A673 (cell line): ENCODE data around the gene PAQR9. TPM values are rescaled to one million over a fixed set of nuclear protein-coding genes. Genes with fewer than 3 reads are reported as not detected.

Experiments used
- Bru-seq: library from RNA; stranded (reverse); fragments of 400-500 nt; gene quantifications from one replicate; lab custom pipeline; 2021; lab: Mats Ljungman, UMichigan
- BruChase-seq, 2 experiments: library from RNA; stranded (reverse); fragments of 400-500 nt; gene quantifications; one replicate each; lab custom pipeline; 2021; lab: Mats Ljungman, UMichigan
- BruUV-seq: library from RNA; stranded (reverse); fragments of 400-500 nt; replicated peaks from 2 replicates; lab custom pipeline; 2021; lab: Mats Ljungman, UMichigan
- CTCF ChIA-PET: fragments of 300-600 bp; sonication (Branson Sonifier 250); formaldehyde crosslinking; loops from one replicate; lab custom pipeline; 2022; ENCODE audit warnings: antibody characterized with exemption; lab: Charles Lee
- POLR2A ChIA-PET: fragments of 300-600 bp; sonication (Branson Sonifier 250); formaldehyde crosslinking; loops from one replicate; lab custom pipeline; 2022; ENCODE audit warnings: antibody characterized with exemption; ENCODE audit not compliant: low non-redundant PET; lab: Charles Lee
- DNase-seq: peaks from one replicate; pipeline ENCODE4 v3.0.0-alpha.2; 2015; ENCODE audit warnings: low spot score
- H3K27ac ChIP-seq: fragments of 200-600 bp; sonication (generic); 2 replicates; pipeline ENCODE4 v1.5.1; 2016; ENCODE audit warnings: mixed run types, low read depth, mild to moderate bottlenecking, mixed read lengths, antibody characterized with exemption, low read length; ENCODE audit not compliant: poor library complexity, severe bottlenecking
- H3K27me3 ChIP-seq: fragments of 200-600 bp; sonication (generic); replicated peaks from 2 replicates; pipeline ENCODE4 v1.6.1; 2017; ENCODE audit warnings: mixed run types, low read depth, mild to moderate bottlenecking, mixed read lengths, antibody characterized with exemption, low read length; ENCODE audit not compliant: insufficient read depth, poor library complexity
- H3K36me3 ChIP-seq: fragments of 200-600 bp; sonication (generic); 2 replicates; pipeline ENCODE4 v1.6.1; 2016; ENCODE audit warnings: mixed run types, mild to moderate bottlenecking, mixed read lengths, antibody characterized with exemption, low read length; ENCODE audit not compliant: insufficient read depth, poor library complexity, severe bottlenecking
- H3K4me1 ChIP-seq: fragments of 200-600 bp; sonication (generic); 2 replicates; pipeline ENCODE4 v1.6.1; 2017; ENCODE audit warnings: mixed run types, mild to moderate bottlenecking, mixed read lengths, antibody characterized with exemption, low read length; ENCODE audit not compliant: insufficient read depth, poor library complexity, severe bottlenecking
- H3K4me3 ChIP-seq: fragments of 200-600 bp; sonication (generic); 2 replicates; pipeline ENCODE4 v1.5.1; 2016; ENCODE audit warnings: low read depth, mixed run types, mild to moderate bottlenecking, mixed read lengths, low read length; ENCODE audit not compliant: poor library complexity, severe bottlenecking
- H3K9me3 ChIP-seq: fragments of 200-600 bp; sonication (generic); 2 replicates; pipeline ENCODE4 v1.6.1; 2016; ENCODE audit warnings: mixed run types, low read depth, mild to moderate bottlenecking, mixed read lengths, antibody characterized with exemption, low read length; ENCODE audit not compliant: poor library complexity, severe bottlenecking
- EZH2 ChIP-seq: fragments of 200-600 bp; sonication (generic); IDR thresholded peaks from 2 replicates; pipeline ENCODE4 v1.6.1; 2017; ENCODE audit warnings: borderline replicate concordance, low read depth, mild to moderate bottlenecking, mixed read lengths, antibody characterized with exemption, low read length; ENCODE audit not compliant: poor library complexity, severe bottlenecking
- intact Hi-C: fragments of 100-400 bp; cut with micrococcal nuclease; formaldehyde crosslinking; loops from one replicate; pipeline ENCODE4 v1.10.0; 2022; ENCODE audit not compliant: unreplicated experiment
- long read RNA-seq: library from polyadenylated mRNA; stranded (forward); transcript quantifications from one replicate; pipeline ENCODE4 v2.0.0, GENCODE V29; 2022
- total RNA-seq: library from RNA; stranded (reverse); gene quantifications from 2 replicates; pipeline ENCODE4 v1.2.3, GENCODE V29; 2021
- TF ChIP-seq, protein P1 (sequence below): fragments of 300-800, 200-600 bp; sonication (generic); conservative IDR thresholded peaks from 2 replicates; pipeline ENCODE4 v1.5.1; 2017; ENCODE audit warnings: low read depth, mild to moderate bottlenecking, antibody characterized with exemption, low read length, moderate library complexity, mixed read lengths

PAQR9 gene, protein sequence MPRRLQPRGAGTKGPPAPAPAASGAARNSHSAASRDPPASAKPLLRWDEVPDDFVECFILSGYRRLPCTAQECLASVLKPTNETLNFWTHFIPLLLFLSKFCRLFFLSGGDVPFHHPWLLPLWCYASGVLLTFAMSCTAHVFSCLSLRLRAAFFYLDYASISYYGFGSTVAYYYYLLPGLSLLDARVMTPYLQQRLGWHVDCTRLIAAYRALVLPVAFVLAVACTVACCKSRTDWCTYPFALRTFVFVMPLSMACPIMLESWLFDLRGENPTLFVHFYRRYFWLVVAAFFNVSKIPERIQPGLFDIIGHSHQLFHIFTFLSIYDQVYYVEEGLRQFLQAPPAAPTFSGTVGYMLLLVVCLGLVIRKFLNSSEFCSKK
- total RNA-seq = 0.19 and 0.28 TPM in 2 replicates
- percentile 17 among the genes with signal in this experiment for Bru-seq, nascent RNA
- BruChase-seq, experiment 1, labeled RNA remaining after a 2-hour chase = percentile 39 among the genes with signal in this experiment
- BruChase-seq, experiment 2, labeled RNA remaining after a 6-hour chase = percentile 25 among the genes with signal in this experiment
- long read RNA-seq = 0 reads

GRCh38 chr3:142963516-142964448 lies at the start of gene PAQR9:
Gene PAQR9, minus strand, starts transcription at chr3:142963674. Its CDS starts 338 bp downstream, at chr3:142963336.
- no TSS peak for BruUV-seq
- Histone ChIP-seq H3K27me3 (peaks cover 62% of the 10 kb centered on the region), H3K9me3 (no peaks in the 10 kb centered on the region), H3K4me3 (peak within 1 kb of the TSS; percentile 60), H3K27ac (no peak within 1 kb of the TSS), H3K36me3 (no peaks in the 10 kb centered on the region), H3K4me1 (peaks cover 3% of the 10 kb centered on the region)
- ChIA-PET CTCF (no interaction called here), POLR2A (no interaction called here)
- peak; percentile 31 for DNase-seq
- intact Hi-C loops = no loop called here
- no peak for TF ChIP-seq EZH2
- TF ChIP-seq, protein P1, sequence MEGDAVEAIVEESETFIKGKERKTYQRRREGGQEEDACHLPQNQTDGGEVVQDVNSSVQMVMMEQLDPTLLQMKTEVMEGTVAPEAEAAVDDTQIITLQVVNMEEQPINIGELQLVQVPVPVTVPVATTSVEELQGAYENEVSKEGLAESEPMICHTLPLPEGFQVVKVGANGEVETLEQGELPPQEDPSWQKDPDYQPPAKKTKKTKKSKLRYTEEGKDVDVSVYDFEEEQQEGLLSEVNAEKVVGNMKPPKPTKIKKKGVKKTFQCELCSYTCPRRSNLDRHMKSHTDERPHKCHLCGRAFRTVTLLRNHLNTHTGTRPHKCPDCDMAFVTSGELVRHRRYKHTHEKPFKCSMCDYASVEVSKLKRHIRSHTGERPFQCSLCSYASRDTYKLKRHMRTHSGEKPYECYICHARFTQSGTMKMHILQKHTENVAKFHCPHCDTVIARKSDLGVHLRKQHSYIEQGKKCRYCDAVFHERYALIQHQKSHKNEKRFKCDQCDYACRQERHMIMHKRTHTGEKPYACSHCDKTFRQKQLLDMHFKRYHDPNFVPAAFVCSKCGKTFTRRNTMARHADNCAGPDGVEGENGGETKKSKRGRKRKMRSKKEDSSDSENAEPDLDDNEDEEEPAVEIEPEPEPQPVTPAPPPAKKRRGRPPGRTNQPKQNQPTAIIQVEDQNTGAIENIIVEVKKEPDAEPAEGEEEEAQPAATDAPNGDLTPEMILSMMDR = no peak

GRCh38 chr3:143011705-143012104 lies 48.2 kb upstream of the PAQR9 start:
- intact Hi-C loops = no loop called here

GRCh38 chr3:143010024-143010423 lies 46.5 kb upstream of the PAQR9 start:
- no TSS peak for BruUV-seq
- Histone ChIP-seq H3K9me3 (no peaks in the 10 kb centered on the region), H3K4me1 (no peaks in the 10 kb centered on the region), H3K27ac (no peak overlapping the region), H3K27me3 (no peaks in the 10 kb centered on the region), H3K4me3 (no peak overlapping the region), H3K36me3 (peaks cover 12% of the 10 kb centered on the region)
- TF ChIP-seq, protein P1 = no peak
- CTCF ChIA-PET = interaction anchor here (0.6 kb wide), 1 partner anchor 138 kb away, joined by 4 read pairs; no protein-coding TSS in a partner anchor
- intact Hi-C loops = no loop called here
- no peak for DNase-seq
- POLR2A ChIA-PET = no interaction called here

More at GRCh38 chr3:143011705-143012104, 48.2 kb upstream of the PAQR9 start:
- no peaks in the 10 kb centered on the region for H3K4me1 ChIP-seq
- no TSS peak for BruUV-seq
- H3K9me3 ChIP-seq = no peaks in the 10 kb centered on the region
- CTCF ChIA-PET = no interaction called here
- H3K36me3 ChIP-seq = peaks cover 20% of the 10 kb centered on the region
- H3K4me3 ChIP-seq = no peak overlapping the region
- no peaks in the 10 kb centered on the region for H3K27me3 ChIP-seq
- POLR2A ChIA-PET = no interaction called here
- no peak overlapping the region for H3K27ac ChIP-seq
- TF ChIP-seq, protein P1 = no peak
- TF ChIP-seq EZH2 = no peak
- DNase-seq = no peak
